Muscle layer of duodenum (tissue), 2 donors: ENCODE data around the gene CYP3A4.

ENCODE experiments used
- H3K27ac ChIP-seq: one replicate; pipeline ENCODE4 v1.7.0; 2013; ENCODE audit warnings: mild to moderate bottlenecking, low read length
- H3K27me3 ChIP-seq: one replicate; pipeline ENCODE4 v1.7.0; 2013; ENCODE audit warnings: low read depth, mild to moderate bottlenecking, control low read depth, low read length
- H3K36me3 ChIP-seq, 2 donors: one replicate each; pipeline ENCODE4 v1.7.0; 2013; ENCODE audit warnings: low read length in 2 of 2, control low read depth in 1 of 2, mild to moderate bottlenecking in 1 of 2; ENCODE audit not compliant: insufficient read depth in 2 of 2, control insufficient read depth in 1 of 2
- H3K4me1 ChIP-seq, 2 donors: one replicate each; pipeline ENCODE4 v1.7.0; 2013; ENCODE audit warnings: low read length in 2 of 2, mild to moderate bottlenecking in 2 of 2, control low read depth in 1 of 2, moderate library complexity in 1 of 2; ENCODE audit not compliant: insufficient read depth in 2 of 2, control insufficient read depth in 1 of 2
- H3K4me3 ChIP-seq, 2 donors: one replicate each; pipeline ENCODE4 v1.7.0; 2013; ENCODE audit warnings: low read length in 2 of 2, low read depth in 1 of 2, mild to moderate bottlenecking in 1 of 2
- H3K9me3 ChIP-seq, 2 donors: one replicate each; pipeline ENCODE4 v1.7.0; 2013; ENCODE audit warnings: low read length in 2 of 2, control low read depth in 1 of 2, mild to moderate bottlenecking in 1 of 2; ENCODE audit not compliant: control insufficient read depth in 1 of 2
- donor health status: healthy.

CYP3A4 gene

DNA sequence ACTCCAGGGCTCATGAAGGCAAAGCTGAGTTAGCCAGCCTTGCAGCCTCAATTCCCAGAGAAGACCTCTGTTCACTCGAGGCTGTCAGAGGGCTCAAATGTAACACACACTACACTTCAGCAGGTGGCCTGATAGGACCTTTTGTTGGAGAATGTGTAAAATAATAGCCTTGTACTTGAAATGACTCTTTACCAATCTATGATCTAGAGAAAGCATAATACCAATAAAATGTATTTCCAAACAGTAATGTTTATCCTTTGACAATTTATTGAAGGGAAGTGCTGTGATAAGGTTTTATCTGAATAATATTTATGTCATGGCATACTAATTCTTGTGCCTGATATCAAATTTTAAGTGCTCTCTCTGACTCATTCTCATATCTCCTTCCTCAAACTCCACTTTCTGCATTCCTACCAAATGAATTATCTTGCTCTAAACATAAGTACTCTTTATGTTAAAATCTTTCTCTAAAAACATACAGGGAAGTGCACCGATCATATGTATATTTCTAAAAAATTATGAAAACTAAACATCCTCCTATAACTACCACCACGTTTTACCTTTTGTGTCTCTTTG, 69.9 kb downstream of the CYP3A4 start:
- no peaks in the 10 kb centered on the region for H3K4me1 ChIP-seq
- H3K27me3 ChIP-seq = no peaks in the 10 kb centered on the region
- peaks cover 0 to under 1% of the 10 kb centered on the region in 2 donors for H3K36me3 ChIP-seq
- no peak overlapping the region for H3K4me3 ChIP-seq
- peaks cover 0 to 3% of the 10 kb centered on the region in 2 donors for H3K9me3 ChIP-seq
- H3K27ac ChIP-seq = no peak overlapping the region

DNA sequence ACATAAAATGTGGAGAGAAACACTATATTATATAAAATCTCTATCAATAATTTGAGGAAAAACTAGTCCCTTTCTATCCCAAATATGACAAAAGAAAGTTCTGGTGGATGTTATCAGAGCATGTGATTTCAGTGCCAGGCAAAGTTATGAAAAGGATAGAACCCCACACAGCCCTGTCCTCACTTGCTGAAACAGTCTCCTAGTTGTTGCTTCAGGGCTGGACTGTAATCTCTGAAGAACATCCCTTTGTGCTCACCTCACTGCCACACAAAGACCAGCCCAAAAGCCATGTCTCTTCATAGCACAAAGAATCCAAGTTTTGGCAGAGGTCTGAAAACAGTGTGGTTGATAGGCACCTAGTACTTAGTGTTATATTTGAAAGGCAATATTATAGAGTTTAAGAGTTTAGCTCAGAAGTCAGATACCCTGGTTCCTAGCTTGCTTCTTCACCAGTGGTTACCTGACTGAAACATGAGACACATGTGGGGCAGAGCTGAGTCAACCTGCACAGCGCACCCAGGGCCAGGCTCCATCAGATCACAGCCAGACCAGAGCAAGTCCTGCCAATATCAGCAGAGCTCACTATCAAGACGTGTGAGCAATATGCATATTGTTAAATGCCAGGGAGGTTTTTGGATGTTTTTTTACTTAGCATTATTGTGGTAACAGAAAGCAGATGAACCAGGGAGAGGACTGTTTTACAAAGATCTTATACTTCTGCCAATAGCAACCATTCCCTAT, 74.0 kb downstream of the CYP3A4 start:
- Histone ChIP-seq H3K36me3 (peaks cover 0 to 13% of the 10 kb centered on the region in 2 donors), H3K9me3 (peaks cover 0 to 13% of the 10 kb centered on the region in 2 donors), H3K27me3 (no peaks in the 10 kb centered on the region), H3K4me1 (no peaks in the 10 kb centered on the region), H3K27ac (no peak overlapping the region), H3K4me3 (no peak overlapping the region)

DNA sequence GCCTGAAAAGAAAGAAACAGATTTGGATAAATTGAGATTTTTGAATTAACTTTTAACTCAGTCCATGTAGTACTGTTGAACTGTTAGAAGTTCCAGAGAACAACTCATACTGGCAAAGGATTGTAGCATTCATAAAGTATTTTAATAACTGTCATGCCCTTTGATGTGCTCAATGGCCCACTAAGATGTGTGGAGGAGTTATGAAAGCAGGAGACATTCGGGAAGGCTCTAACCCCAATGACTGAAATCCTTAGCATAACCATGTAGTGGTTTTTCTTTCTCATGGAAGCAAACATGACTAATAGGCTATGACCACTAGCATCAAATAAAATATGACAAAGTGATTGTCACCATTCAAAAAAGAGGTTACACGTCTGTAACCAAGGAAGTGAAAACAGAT, 74.7 kb downstream of the CYP3A4 start:
- Histone ChIP-seq H3K36me3 (peaks cover 0 to 13% of the 10 kb centered on the region in 2 donors), H3K4me3 (no peak overlapping the region), H3K9me3 (peaks cover 0 to 13% of the 10 kb centered on the region in 2 donors), H3K27ac (no peak overlapping the region), H3K27me3 (no peaks in the 10 kb centered on the region), H3K4me1 (no peaks in the 10 kb centered on the region)

DNA sequence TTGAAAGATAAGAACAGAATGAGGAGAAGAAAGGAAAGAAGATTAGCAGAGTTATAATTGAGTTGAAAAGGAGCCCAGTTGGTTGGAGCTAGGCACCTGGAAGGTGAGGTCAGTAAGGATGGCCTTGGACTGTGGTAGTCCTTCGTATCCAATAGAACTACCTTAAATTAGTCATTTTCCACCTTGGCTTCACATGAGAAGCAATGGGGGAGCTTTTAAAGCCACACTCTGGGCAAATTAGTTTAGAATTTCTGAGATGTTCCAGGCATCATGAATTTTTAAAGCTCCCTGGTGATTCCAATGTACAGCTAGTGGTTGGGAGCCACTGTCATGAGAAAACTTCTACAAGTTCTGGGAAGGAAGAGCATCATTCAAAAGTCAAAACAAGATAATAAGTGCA, 76.9 kb downstream of the CYP3A4 start:
- Histone ChIP-seq H3K27ac (no peak overlapping the region), H3K9me3 (peaks cover 0 to 17% of the 10 kb centered on the region in 2 donors), H3K4me1 (no peaks in the 10 kb centered on the region), H3K36me3 (peaks cover 0 to 13% of the 10 kb centered on the region in 2 donors), H3K4me3 (no peak overlapping the region), H3K27me3 (no peaks in the 10 kb centered on the region)
